Measurements from ENCODE around the gene MICAL2. TPM values are rescaled to one million over a fixed set of nuclear protein-coding genes. Genes with fewer than 3 reads are reported as not detected.
A peak's percentile ranks its signal among the peaks of the same experiment; 100 is the strongest.

MICAL2 gene
- total RNA-seq, 1 experiment from 2014 or later = 151 TPM

DNA sequence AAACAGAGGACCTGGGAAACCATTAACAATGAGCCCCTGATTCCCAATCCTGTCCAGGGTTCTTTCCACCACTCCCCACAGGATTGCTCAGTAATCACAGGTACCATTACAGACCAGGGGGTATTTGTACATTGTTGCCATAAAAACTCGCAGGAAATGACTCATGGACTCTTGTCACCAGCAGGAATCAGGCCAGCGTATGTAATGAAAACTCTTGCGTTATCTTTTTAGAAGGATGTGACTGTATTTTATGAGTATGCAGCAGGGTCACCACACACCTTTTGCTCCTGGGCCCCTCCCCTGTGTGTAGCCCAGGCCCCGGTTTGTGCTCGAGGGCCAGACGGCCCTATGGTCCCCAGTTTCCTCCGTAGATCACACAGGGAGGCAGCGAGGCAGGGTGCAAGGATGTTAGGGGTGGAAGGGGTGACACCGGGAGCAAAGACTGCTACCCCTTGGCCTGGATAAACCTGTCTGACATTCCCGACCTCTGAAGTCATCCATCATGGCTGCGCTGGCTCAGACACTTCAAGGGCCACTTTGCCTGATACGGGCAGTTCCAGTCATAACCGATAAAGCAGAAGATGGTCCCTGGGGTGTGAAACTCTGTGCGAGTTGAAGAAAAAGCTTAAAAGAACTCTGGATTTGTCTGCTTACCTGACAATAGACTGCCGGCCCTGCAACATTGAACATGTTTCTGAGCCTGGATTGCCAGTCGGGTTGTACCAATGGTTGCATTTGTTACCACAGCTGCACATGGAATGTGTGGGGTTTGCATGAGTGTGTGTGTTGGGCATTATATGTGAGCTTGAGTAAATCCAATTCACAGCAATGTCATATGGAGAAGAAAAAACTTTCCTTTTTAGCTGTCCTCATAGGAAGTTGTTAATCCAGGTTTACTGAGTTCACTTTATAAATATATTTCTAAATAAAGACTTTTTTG lies 56.9 kb downstream of the MICAL2 start:
- TF ChIP-seq, protein P1, sequence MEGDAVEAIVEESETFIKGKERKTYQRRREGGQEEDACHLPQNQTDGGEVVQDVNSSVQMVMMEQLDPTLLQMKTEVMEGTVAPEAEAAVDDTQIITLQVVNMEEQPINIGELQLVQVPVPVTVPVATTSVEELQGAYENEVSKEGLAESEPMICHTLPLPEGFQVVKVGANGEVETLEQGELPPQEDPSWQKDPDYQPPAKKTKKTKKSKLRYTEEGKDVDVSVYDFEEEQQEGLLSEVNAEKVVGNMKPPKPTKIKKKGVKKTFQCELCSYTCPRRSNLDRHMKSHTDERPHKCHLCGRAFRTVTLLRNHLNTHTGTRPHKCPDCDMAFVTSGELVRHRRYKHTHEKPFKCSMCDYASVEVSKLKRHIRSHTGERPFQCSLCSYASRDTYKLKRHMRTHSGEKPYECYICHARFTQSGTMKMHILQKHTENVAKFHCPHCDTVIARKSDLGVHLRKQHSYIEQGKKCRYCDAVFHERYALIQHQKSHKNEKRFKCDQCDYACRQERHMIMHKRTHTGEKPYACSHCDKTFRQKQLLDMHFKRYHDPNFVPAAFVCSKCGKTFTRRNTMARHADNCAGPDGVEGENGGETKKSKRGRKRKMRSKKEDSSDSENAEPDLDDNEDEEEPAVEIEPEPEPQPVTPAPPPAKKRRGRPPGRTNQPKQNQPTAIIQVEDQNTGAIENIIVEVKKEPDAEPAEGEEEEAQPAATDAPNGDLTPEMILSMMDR (IDR thresholded peaks at IDR 0.05; ENCODE audit: unreplicated experiment) = no peak
- no peaks in the 10 kb centered on the region for H3K9me3 Mint-ChIP-seq (ENCODE audit: unreplicated experiment)
- H3K27ac Mint-ChIP-seq (ENCODE audit: low read depth, unreplicated experiment) = peak overlapping the region; percentile 8
- H3K4me3 Mint-ChIP-seq (ENCODE audit: unreplicated experiment) = no peak overlapping the region
- TSS peak; percentile 77 for BruUV-seq (replicated peaks)
- intact Hi-C loops (cut with micrococcal nuclease) = loop anchor here (1.0 to 5.0 kb wide), 2 partner anchors 22 to 45 kb away; no protein-coding TSS in a partner anchor
- POLR2A ChIA-PET = interaction anchor here (0.6 to 3.6 kb wide), 14 partner anchors 8 to 546 kb away, joined by 3 to 27 read pairs (median 6); no protein-coding TSS in a partner anchor
- peaks cover 49% of the 10 kb centered on the region for H3K4me1 Mint-ChIP-seq (ENCODE audit: insufficient read depth, unreplicated experiment)
- peak; percentile 93 for DNase-seq (ENCODE audit: unreplicated experiment)
- peaks cover 18% of the 10 kb centered on the region for H3K36me3 Mint-ChIP-seq (ENCODE audit: insufficient read depth, unreplicated experiment)
- CTCF ChIA-PET = interaction anchor here (0.9 to 1.1 kb wide), 3 partner anchors 8 to 40 kb away, joined by 3 read pairs; no protein-coding TSS in a partner anchor
- no peaks in the 10 kb centered on the region for H3K27me3 Mint-ChIP-seq (ENCODE audit: insufficient read depth, unreplicated experiment)

DNA sequence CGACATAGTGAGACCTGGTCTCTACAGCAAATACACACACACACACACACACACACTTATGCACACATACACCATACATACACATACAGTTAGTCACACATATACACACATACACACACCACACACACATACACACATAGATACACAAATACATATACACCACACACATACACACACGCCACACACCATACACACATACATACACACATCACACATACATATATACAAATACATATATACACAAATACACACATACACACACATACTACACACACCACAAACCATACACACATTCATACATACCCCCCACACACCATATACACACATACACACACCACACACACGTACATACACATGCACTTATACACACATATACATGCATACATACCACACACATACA lies 57.7 kb downstream of the MICAL2 start:
- DNase-seq (ENCODE audit: unreplicated experiment) = no peak
- POLR2A ChIA-PET = interaction anchor here (0.6 to 3.6 kb wide), 8 partner anchors 8 to 45 kb away, joined by 3 to 27 read pairs (median 6); no protein-coding TSS in a partner anchor
- CTCF ChIA-PET = interaction anchor here (0.9 to 1.1 kb wide), 2 partner anchors 9 to 41 kb away, joined by 3 read pairs; no protein-coding TSS in a partner anchor
- H3K4me1 Mint-ChIP-seq (ENCODE audit: insufficient read depth, unreplicated experiment) = peaks cover 48% of the 10 kb centered on the region
- no peaks in the 10 kb centered on the region for H3K9me3 Mint-ChIP-seq (ENCODE audit: unreplicated experiment)
- intact Hi-C loops (cut with micrococcal nuclease) = loop anchor here (5.0 kb wide), 1 partner anchor 46 kb away; no protein-coding TSS in a partner anchor
- peak overlapping the region; percentile 8 for H3K27ac Mint-ChIP-seq (ENCODE audit: low read depth, unreplicated experiment)
- no TSS peak for BruUV-seq (replicated peaks)
- no peaks in the 10 kb centered on the region for H3K27me3 Mint-ChIP-seq (ENCODE audit: insufficient read depth, unreplicated experiment)
- TF ChIP-seq, protein P1 (IDR thresholded peaks at IDR 0.05; ENCODE audit: unreplicated experiment) = no peak
- no peak overlapping the region for H3K4me3 Mint-ChIP-seq (ENCODE audit: unreplicated experiment)
- peaks cover 18% of the 10 kb centered on the region for H3K36me3 Mint-ChIP-seq (ENCODE audit: insufficient read depth, unreplicated experiment)

DNA sequence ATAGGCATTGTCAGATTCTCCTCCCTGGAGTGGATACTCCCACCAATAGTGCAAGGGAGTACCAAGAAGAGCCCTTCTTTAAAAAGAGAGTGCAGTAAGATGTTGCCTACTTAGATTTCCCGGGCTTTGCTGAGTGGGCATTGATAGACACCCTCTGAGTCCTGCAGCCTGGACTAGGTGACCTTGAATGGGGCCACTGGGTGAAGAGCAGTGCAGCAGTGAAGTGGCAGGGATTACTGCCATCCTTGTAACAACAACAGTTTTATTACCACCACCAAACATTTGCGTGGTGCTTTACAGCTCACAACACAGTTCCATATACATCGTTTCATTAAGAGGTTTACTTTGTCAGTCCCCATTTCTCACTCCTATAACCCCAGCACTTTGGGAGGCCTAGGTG lies 59.4 kb downstream of the MICAL2 start:
- DNase-seq (ENCODE audit: unreplicated experiment) = no peak
- intact Hi-C loops (cut with micrococcal nuclease) = loop anchor here (5.0 kb wide), 1 partner anchor 48 kb away; no protein-coding TSS in a partner anchor
- H3K27me3 Mint-ChIP-seq (ENCODE audit: insufficient read depth, unreplicated experiment) = no peaks in the 10 kb centered on the region
- CTCF ChIA-PET = interaction anchor here (1.0 to 1.4 kb wide), 2 partner anchors 11 to 122 kb away, joined by 3 to 6 read pairs; no protein-coding TSS in a partner anchor
- H3K9me3 Mint-ChIP-seq (ENCODE audit: unreplicated experiment) = no peaks in the 10 kb centered on the region
- H3K36me3 Mint-ChIP-seq (ENCODE audit: insufficient read depth, unreplicated experiment) = peaks cover 10% of the 10 kb centered on the region
- H3K4me1 Mint-ChIP-seq (ENCODE audit: insufficient read depth, unreplicated experiment) = peaks cover 32% of the 10 kb centered on the region
- TF ChIP-seq, protein P1 (IDR thresholded peaks at IDR 0.05; ENCODE audit: unreplicated experiment) = no peak
- H3K4me3 Mint-ChIP-seq (ENCODE audit: unreplicated experiment) = no peak overlapping the region
- no peak overlapping the region for H3K27ac Mint-ChIP-seq (ENCODE audit: low read depth, unreplicated experiment)
- POLR2A ChIA-PET = no interaction called here
- no TSS peak for BruUV-seq (replicated peaks)

DNA sequence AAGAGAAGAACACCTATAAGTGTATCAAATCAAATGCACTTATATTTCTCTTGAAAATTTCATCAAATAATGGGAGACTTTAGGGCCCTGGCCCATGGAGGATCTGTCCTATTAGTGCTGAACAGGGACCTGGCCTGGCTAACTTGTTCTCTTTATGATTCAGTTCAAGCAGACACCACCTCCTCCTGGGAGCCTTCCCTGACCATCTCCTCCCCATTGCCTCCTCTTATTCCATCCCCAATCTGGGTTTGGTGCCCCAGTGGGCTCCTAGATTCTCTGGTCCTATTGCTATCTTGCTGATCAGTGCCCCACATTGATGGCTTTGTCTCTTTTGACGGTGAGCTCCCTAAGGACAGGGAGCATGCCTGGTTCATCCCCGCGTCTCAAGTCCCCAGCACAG lies 60.1 kb downstream of the MICAL2 start:
- no TSS peak for BruUV-seq (replicated peaks)
- POLR2A ChIA-PET = interaction anchor here (0.9 kb wide), 1 partner anchor 13 kb away, joined by 3 read pairs; no protein-coding TSS in a partner anchor
- intact Hi-C loops (cut with micrococcal nuclease) = no loop called here
- peaks cover 8% of the 10 kb centered on the region for H3K36me3 Mint-ChIP-seq (ENCODE audit: insufficient read depth, unreplicated experiment)
- H3K4me1 Mint-ChIP-seq (ENCODE audit: insufficient read depth, unreplicated experiment) = peaks cover 37% of the 10 kb centered on the region
- no peak overlapping the region for H3K4me3 Mint-ChIP-seq (ENCODE audit: unreplicated experiment)
- TF ChIP-seq, protein P1 (IDR thresholded peaks at IDR 0.05; ENCODE audit: unreplicated experiment) = no peak
- no peaks in the 10 kb centered on the region for H3K9me3 Mint-ChIP-seq (ENCODE audit: unreplicated experiment)
- no peak overlapping the region for H3K27ac Mint-ChIP-seq (ENCODE audit: low read depth, unreplicated experiment)
- DNase-seq (ENCODE audit: unreplicated experiment) = no peak
- CTCF ChIA-PET = interaction anchor here (1.0 to 1.6 kb wide), 2 partner anchors 111 to 123 kb away, joined by 3 to 4 read pairs; no protein-coding TSS in a partner anchor
- H3K27me3 Mint-ChIP-seq (ENCODE audit: insufficient read depth, unreplicated experiment) = no peaks in the 10 kb centered on the region

All from MCF 10A (cell line).